HG03457 (cell line): ENCODE data around the gene C10orf71.

Experiments used
- ATAC-seq: cut with Tn5 transposase; IDR thresholded peaks from one replicate; pipeline ENCODE4 v1.9.1; 2021; ENCODE audit warnings: moderate number of reproducible peaks; ENCODE audit not compliant: unreplicated experiment

The C10orf71 gene

GRCh38 chr10:49330127-49330665, 31.2 kb downstream of the C10orf71 start:
- ATAC-seq = no peak

- ATAC-seq = no peak
Measured at GRCh38 chr10:49331431-49331830, 32.5 kb downstream of the C10orf71 start.

- no peak for ATAC-seq
Measured at GRCh38 chr10:49332333-49332732, 33.4 kb downstream of the C10orf71 start.

GRCh38 chr10:49332768-49333167, 33.8 kb downstream of the C10orf71 start:
- ATAC-seq = no peak

GRCh38 chr10:49333192-49333591, 34.2 kb downstream of the C10orf71 start:
- ATAC-seq = no peak

GRCh38 chr10:49334964-49335363, 36.0 kb downstream of the C10orf71 start:
- no peak for ATAC-seq

GRCh38 chr10:49335364-49335972, 36.5 kb downstream of the C10orf71 start:
- no peak for ATAC-seq

- no peak for ATAC-seq
Measured at GRCh38 chr10:49338604-49339003, 39.6 kb downstream of the C10orf71 start.

- no peak for ATAC-seq
Measured at GRCh38 chr10:49344840-49345239, 45.9 kb downstream of the C10orf71 start.

- no peak for ATAC-seq
Measured at GRCh38 chr10:49347342-49347741, 48.4 kb downstream of the C10orf71 start.

GRCh38 chr10:49347827-49348226, 48.9 kb downstream of the C10orf71 start:
- no peak for ATAC-seq

GRCh38 chr10:49348593-49348992, 49.6 kb downstream of the C10orf71 start:
- no peak for ATAC-seq

GRCh38 chr10:49349390-49349789, 50.4 kb downstream of the C10orf71 start:
- no peak for ATAC-seq

GRCh38 chr10:49350138-49350537, 51.2 kb downstream of the C10orf71 start:
- no peak for ATAC-seq

GRCh38 chr10:49350846-49351532, 52.0 kb downstream of the C10orf71 start:
- no peak for ATAC-seq

- ATAC-seq = no peak
Measured at GRCh38 chr10:49351669-49352068, 52.7 kb downstream of the C10orf71 start.

GRCh38 chr10:49352323-49352722, 53.4 kb downstream of the C10orf71 start:
- no peak for ATAC-seq

GRCh38 chr10:49353026-49353894, 54.3 kb downstream of the C10orf71 start:
- no peak for ATAC-seq

GRCh38 chr10:49353895-49354566, 55.1 kb downstream of the C10orf71 start:
- no peak for ATAC-seq

- no peak for ATAC-seq
Measured at GRCh38 chr10:49354593-49354992, 55.6 kb downstream of the C10orf71 start.

- ATAC-seq = no peak
Measured at GRCh38 chr10:49355221-49355620, 56.3 kb downstream of the C10orf71 start.
